K562 (cell line): ENCODE data around the gene FOXJ3. TPM values are rescaled to one million over a fixed set of nuclear protein-coding genes. Genes with fewer than 3 reads are reported as not detected.

ENCODE experiments used
- BRD9 ChIP-seq: fragments of 450-650 bp; IDR thresholded peaks from 2 replicates; pipeline ENCODE4 v1.6.1; 2018; ENCODE audit warnings: low read depth; ENCODE audit not compliant: partially characterized antibody
- HES1 ChIP-seq: fragments of 450-650 bp; IDR thresholded peaks from 2 replicates; pipeline ENCODE4 v1.6.1; 2016; ENCODE audit warnings: low read depth, mild to moderate bottlenecking, moderate library complexity
- HNRNPLL ChIP-seq: fragments of 200-400 bp; formaldehyde crosslinking; IDR thresholded peaks from 2 replicates; pipeline ENCODE4 v1.6.1; 2017; ENCODE audit warnings: low read length, low read depth, mild to moderate bottlenecking; ENCODE audit not compliant: poor library complexity, severe bottlenecking
- HNRNPUL1 ChIP-seq: fragments of 200-400 bp; formaldehyde crosslinking; IDR thresholded peaks from 2 replicates; pipeline ENCODE4 v1.6.1; 2017; ENCODE audit warnings: low read length
- KLF16 ChIP-seq: IDR thresholded peaks from 2 replicates; pipeline ENCODE4 v1.6.1; 2016; ENCODE audit warnings: antibody characterized with exemption
- MCM5 ChIP-seq: fragments of 450-650 bp; IDR thresholded peaks from 2 replicates; pipeline ENCODE4 v1.6.1; 2016; ENCODE audit warnings: low read depth
- MED1 ChIP-seq: sonication (generic); formaldehyde crosslinking; IDR thresholded peaks from 2 replicates; pipeline ENCODE4 v1.8.1; 2023; ENCODE audit warnings: missing genetic modification reagents, borderline replicate concordance
- NCOA6 ChIP-seq: fragments of 450-650 bp; IDR thresholded peaks from 2 replicates; pipeline ENCODE4 v1.6.1; 2017; ENCODE audit warnings: mild to moderate bottlenecking
- RAD21 ChIP-seq, 2 experiments: fragments of 250-450 bp in 1 of 2; fragments of 450-650 bp in 1 of 2; sonication (Bioruptor Pico) in 1 of 2; formaldehyde crosslinking in 1 of 2; IDR thresholded peaks in 1 of 2; conservative IDR thresholded peaks in 1 of 2; 2 replicates each; pipeline versions ENCODE4 v1.4.0 to v1.8.0; 2020 to 2022; ENCODE audit warnings: mild to moderate bottlenecking in 2 of 2, moderate library complexity in 1 of 2
- SAFB2 ChIP-seq: fragments of 200-400 bp; formaldehyde crosslinking; IDR thresholded peaks from 2 replicates; pipeline ENCODE4 v1.6.1; 2018; ENCODE audit warnings: borderline replicate concordance, low read length, low read depth, moderate library complexity; ENCODE audit not compliant: severe bottlenecking
- ZNF212 ChIP-seq: fragments of 450-650 bp; formaldehyde crosslinking; IDR thresholded peaks from 2 replicates; pipeline ENCODE4 v1.4.0; 2020; ENCODE audit warnings: mild to moderate bottlenecking
- ZNF224 ChIP-seq: sonication (generic); formaldehyde crosslinking; IDR thresholded peaks from 2 replicates; pipeline ENCODE4 v1.8.0; 2022; ENCODE audit warnings: mild to moderate bottlenecking, missing genetic modification reagents
- ZNF311 ChIP-seq: fragments of 250-450 bp; sonication (Bioruptor Pico); IDR thresholded peaks from 2 replicates; pipeline ENCODE4 v1.4.0; 2020; ENCODE audit warnings: mild to moderate bottlenecking, moderate library complexity
- polyA plus RNA-seq, 8 experiments: library from polyadenylated mRNA; depleted of rRNA in 4 of 8; stranded (reverse) in 5 of 8; unstranded in 3 of 8; fragments of >200 nt; fragmentation: Nextera tagmentation in 2 of 8; fragmentation: Illumina TruSeq in 1 of 8; extraction: Ambion mirVana in 2 of 8; extraction: Trizol in 1 of 8; gene quantifications; 2 replicates each; pipeline versions ENCODE4 v1.2.1 to v1.2.3, GENCODE V29; 2011 to 2014; ENCODE audit warnings: inconsistent platforms in 1 of 8, missing spikeins in 1 of 8
- total RNA-seq, 7 experiments: library from RNA; depleted of rRNA in 6 of 7; stranded (reverse); fragments of >200 nt in 6 of 7; fragmentation: Illumina TruSeq in 2 of 7; extraction: Trizol in 2 of 7; gene quantifications; 2 replicates each; pipeline versions ENCODE4 v1.2.1 to v1.2.3, GENCODE V29; 2011 to 2021; ENCODE audit warnings: low replicate concordance in 1 of 7
- TF ChIP-seq, protein P1 (sequence below): fragments of 250-450 bp; sonication (Bioruptor Pico); IDR thresholded peaks from 2 replicates; pipeline ENCODE4 v1.4.0; 2020; ENCODE audit warnings: mild to moderate bottlenecking
- TF ChIP-seq, protein P2 (sequence below): sonication (generic); formaldehyde crosslinking; IDR thresholded peaks from 2 replicates; pipeline ENCODE4 v1.5.0; 2020; ENCODE audit warnings: missing genetic modification reagents
- TF ChIP-seq, protein P3 (sequence below): fragments of 250-450 bp; sonication (Bioruptor Pico); IDR thresholded peaks from 2 replicates; pipeline ENCODE4 v1.4.0; 2020
- TF ChIP-seq, protein P4 (sequence below): fragments of 250-450 bp; sonication (Bioruptor Pico); IDR thresholded peaks from 2 replicates; pipeline ENCODE4 v1.8.0; 2021; ENCODE audit warnings: moderate library complexity, mild to moderate bottlenecking, inconsistent platforms

Gene FOXJ3
- total and polyA plus RNA-seq, 9 of the 15 experiments (the other 6 are each of a cell fraction or from before 2014, with no cell fraction given), result 8.7 to 35.3 (median 23.4) TPM

- no peak for TF ChIP-seq NCOA6
- no peak for TF ChIP-seq ZNF311 (CRISPR knock-in tag)
- no peak for TF ChIP-seq HNRNPUL1
- TF ChIP-seq, protein P1, sequence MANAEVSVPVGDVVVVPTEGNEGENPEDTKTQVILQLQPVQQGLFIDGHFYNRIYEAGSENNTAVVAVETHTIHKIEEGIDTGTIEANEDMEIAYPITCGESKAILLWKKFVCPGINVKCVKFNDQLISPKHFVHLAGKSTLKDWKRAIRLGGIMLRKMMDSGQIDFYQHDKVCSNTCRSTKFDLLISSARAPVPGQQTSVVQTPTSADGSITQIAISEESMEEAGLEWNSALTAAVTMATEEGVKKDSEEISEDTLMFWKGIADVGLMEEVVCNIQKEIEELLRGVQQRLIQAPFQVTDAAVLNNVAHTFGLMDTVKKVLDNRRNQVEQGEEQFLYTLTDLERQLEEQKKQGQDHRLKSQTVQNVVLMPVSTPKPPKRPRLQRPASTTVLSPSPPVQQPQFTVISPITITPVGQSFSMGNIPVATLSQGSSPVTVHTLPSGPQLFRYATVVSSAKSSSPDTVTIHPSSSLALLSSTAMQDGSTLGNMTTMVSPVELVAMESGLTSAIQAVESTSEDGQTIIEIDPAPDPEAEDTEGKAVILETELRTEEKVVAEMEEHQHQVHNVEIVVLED, result no peak
- no peak for TF ChIP-seq ZNF212
- TF ChIP-seq, protein P2, sequence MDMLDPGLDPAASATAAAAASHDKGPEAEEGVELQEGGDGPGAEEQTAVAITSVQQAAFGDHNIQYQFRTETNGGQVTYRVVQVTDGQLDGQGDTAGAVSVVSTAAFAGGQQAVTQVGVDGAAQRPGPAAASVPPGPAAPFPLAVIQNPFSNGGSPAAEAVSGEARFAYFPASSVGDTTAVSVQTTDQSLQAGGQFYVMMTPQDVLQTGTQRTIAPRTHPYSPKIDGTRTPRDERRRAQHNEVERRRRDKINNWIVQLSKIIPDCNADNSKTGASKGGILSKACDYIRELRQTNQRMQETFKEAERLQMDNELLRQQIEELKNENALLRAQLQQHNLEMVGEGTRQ (CRISPR knock-in tag), result peak; percentile 82
- no peak for TF ChIP-seq BRD9
- TF ChIP-seq HNRNPLL, result no peak
- no peak for TF ChIP-seq KLF16
- no peak for TF ChIP-seq ZNF224 (CRISPR knock-in tag)
- no peak for TF ChIP-seq MCM5
- no peak for TF ChIP-seq HES1
- TF ChIP-seq SAFB2, result no peak
- TF ChIP-seq, protein P3, sequence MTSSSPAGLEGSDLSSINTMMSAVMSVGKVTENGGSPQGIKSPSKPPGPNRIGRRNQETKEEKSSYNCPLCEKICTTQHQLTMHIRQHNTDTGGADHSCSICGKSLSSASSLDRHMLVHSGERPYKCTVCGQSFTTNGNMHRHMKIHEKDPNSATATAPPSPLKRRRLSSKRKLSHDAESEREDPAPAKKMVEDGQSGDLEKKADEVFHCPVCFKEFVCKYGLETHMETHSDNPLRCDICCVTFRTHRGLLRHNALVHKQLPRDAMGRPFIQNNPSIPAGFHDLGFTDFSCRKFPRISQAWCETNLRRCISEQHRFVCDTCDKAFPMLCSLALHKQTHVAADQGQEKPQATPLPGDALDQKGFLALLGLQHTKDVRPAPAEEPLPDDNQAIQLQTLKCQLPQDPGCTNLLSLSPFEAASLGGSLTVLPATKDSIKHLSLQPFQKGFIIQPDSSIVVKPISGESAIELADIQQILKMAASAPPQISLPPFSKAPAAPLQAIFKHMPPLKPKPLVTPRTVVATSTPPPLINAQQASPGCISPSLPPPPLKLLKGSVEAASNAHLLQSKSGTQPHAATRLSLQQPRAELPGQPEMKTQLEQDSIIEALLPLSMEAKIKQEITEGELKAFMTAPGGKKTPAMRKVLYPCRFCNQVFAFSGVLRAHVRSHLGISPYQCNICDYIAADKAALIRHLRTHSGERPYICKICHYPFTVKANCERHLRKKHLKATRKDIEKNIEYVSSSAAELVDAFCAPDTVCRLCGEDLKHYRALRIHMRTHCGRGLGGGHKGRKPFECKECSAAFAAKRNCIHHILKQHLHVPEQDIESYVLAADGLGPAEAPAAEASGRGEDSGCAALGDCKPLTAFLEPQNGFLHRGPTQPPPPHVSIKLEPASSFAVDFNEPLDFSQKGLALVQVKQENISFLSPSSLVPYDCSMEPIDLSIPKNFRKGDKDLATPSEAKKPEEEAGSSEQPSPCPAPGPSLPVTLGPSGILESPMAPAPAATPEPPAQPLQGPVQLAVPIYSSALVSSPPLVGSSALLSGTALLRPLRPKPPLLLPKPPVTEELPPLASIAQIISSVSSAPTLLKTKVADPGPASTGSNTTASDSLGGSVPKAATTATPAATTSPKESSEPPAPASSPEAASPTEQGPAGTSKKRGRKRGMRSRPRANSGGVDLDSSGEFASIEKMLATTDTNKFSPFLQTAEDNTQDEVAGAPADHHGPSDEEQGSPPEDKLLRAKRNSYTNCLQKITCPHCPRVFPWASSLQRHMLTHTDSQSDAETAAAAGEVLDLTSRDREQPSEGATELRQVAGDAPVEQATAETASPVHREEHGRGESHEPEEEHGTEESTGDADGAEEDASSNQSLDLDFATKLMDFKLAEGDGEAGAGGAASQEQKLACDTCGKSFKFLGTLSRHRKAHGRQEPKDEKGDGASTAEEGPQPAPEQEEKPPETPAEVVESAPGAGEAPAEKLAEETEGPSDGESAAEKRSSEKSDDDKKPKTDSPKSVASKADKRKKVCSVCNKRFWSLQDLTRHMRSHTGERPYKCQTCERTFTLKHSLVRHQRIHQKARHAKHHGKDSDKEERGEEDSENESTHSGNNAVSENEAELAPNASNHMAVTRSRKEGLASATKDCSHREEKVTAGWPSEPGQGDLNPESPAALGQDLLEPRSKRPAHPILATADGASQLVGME (CRISPR knock-in tag), result no peak
- peak in 1 of 2 experiments; percentile 13; a peak in 1 of 4 replicates for TF ChIP-seq RAD21 (CRISPR knock-in tag; conservative IDR thresholded peaks at IDR 0.05 in 1 of 2, IDR thresholded peaks at IDR 0.05 in 1 of 2)
- TF ChIP-seq MED1 (CRISPR knock-in tag), result no peak
- TF ChIP-seq, protein P4, sequence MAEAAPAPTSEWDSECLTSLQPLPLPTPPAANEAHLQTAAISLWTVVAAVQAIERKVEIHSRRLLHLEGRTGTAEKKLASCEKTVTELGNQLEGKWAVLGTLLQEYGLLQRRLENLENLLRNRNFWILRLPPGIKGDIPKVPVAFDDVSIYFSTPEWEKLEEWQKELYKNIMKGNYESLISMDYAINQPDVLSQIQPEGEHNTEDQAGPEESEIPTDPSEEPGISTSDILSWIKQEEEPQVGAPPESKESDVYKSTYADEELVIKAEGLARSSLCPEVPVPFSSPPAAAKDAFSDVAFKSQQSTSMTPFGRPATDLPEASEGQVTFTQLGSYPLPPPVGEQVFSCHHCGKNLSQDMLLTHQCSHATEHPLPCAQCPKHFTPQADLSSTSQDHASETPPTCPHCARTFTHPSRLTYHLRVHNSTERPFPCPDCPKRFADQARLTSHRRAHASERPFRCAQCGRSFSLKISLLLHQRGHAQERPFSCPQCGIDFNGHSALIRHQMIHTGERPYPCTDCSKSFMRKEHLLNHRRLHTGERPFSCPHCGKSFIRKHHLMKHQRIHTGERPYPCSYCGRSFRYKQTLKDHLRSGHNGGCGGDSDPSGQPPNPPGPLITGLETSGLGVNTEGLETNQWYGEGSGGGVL (CRISPR knock-in tag), result no peak
These were observed 590 bp downstream of the FOXJ3 start (continued) for GRCh38 chr1:42334240-42335049.
